IMR-90 (cell line): ENCODE results near the gene RASGRP2. TPM values are rescaled to one million over a fixed set of nuclear protein-coding genes. Genes with fewer than 3 reads are reported as not detected.

Source experiments
- ATAC-seq: fragments of 200-7000 bp; cut with Tn5 transposase; 2 replicates; pipeline ENCODE4 v1.9.1; 2020; ENCODE audit warnings: low read depth, mild to moderate bottlenecking, moderate library complexity
- BruUV-seq: library from RNA; stranded (reverse); fragments of 400-500 nt; replicated peaks from 2 replicates; lab custom pipeline; 2021; lab: Mats Ljungman, UMichigan
- CTCF ChIA-PET: fragments of 300-600 bp; formaldehyde crosslinking; extraction: SDS; loops from one replicate; lab custom pipeline; 2021; ENCODE audit warnings: antibody characterized with exemption; lab: Yijun Ruan, JAX
- POLR2A ChIA-PET: fragments of 300-600 bp; sonication (Branson Sonifier 250); formaldehyde crosslinking; loops from one replicate; lab custom pipeline; 2022; ENCODE audit warnings: antibody characterized with exemption; ENCODE audit not compliant: unreplicated experiment; lab: Charles Lee
- DNase-seq: peaks from one replicate; pipeline ENCODE4 v3.0.0; 2013
- H2AFZ ChIP-seq: replicated peaks from 2 replicates; pipeline ENCODE3; 2013; ENCODE audit warnings: low read length, mild to moderate bottlenecking; ENCODE audit not compliant: poor library complexity
- H2AK5ac ChIP-seq: 2 replicates; pipeline ENCODE4 v1.6.1; 2013; ENCODE audit warnings: low read depth, low read length, inconsistent platforms
- H2AK9ac ChIP-seq: replicated peaks from 2 replicates; pipeline ENCODE3; 2013; ENCODE audit warnings: mild to moderate bottlenecking, low read depth, low read length, moderate library complexity; ENCODE audit not compliant: poor library complexity
- H2BK120ac ChIP-seq: 2 replicates; pipeline ENCODE4 v1.6.1; 2013; ENCODE audit warnings: low read depth, low read length, inconsistent platforms
- H2BK15ac ChIP-seq: 3 replicates; pipeline ENCODE4 v1.6.1; 2013; ENCODE audit warnings: low read depth, low read length, inconsistent platforms
- H2BK20ac ChIP-seq: 2 replicates; pipeline ENCODE4 v1.6.1; 2013; ENCODE audit warnings: low read depth, mild to moderate bottlenecking, inconsistent platforms, low read length, moderate library complexity
- H2BK5ac ChIP-seq: 2 replicates; pipeline ENCODE4 v1.6.1; 2013; ENCODE audit warnings: mild to moderate bottlenecking, low read depth, low read length, inconsistent platforms; ENCODE audit not compliant: poor library complexity, severe bottlenecking
- H3K14ac ChIP-seq: replicated peaks from 2 replicates; pipeline ENCODE4 v1.6.1; 2013; ENCODE audit warnings: low read depth, low read length, inconsistent platforms
- H3K18ac ChIP-seq: 2 replicates; pipeline ENCODE4 v1.6.1; 2013; ENCODE audit warnings: low read depth, low read length, control low read depth
- H3K23ac ChIP-seq: 2 replicates; pipeline ENCODE4 v1.6.1; 2013; ENCODE audit warnings: low read depth, low read length, inconsistent platforms
- H3K27ac ChIP-seq: 2 replicates; pipeline ENCODE4 v1.5.1; 2013; ENCODE audit warnings: mild to moderate bottlenecking, control low read depth, low read length; ENCODE audit not compliant: insufficient read depth
- H3K27me3 ChIP-seq: 2 replicates; pipeline ENCODE4 v1.6.1; 2013; ENCODE audit warnings: low read length; ENCODE audit not compliant: control insufficient read depth, insufficient read depth
- H3K36me3 ChIP-seq: 2 replicates; pipeline ENCODE4 v1.6.1; 2013; ENCODE audit warnings: low read length, mixed read lengths; ENCODE audit not compliant: control insufficient read depth, insufficient read depth
- H3K4ac ChIP-seq: 2 replicates; pipeline ENCODE4 v1.6.1; 2013; ENCODE audit warnings: low read depth, low read length, inconsistent platforms
- H3K4me1 ChIP-seq: 2 replicates; pipeline ENCODE4 v1.6.1; 2013; ENCODE audit warnings: low read length, mixed read lengths; ENCODE audit not compliant: control insufficient read depth, insufficient read depth
- H3K4me2 ChIP-seq: 2 replicates; pipeline ENCODE4 v1.6.1; 2013; ENCODE audit warnings: low read depth, mild to moderate bottlenecking, control low read depth, low read length, moderate library complexity
- H3K4me3 ChIP-seq: 2 replicates; pipeline ENCODE4 v1.5.1; 2013; ENCODE audit warnings: low read depth, mild to moderate bottlenecking, control low read depth, low read length, moderate library complexity; ENCODE audit not compliant: insufficient read depth
- H3K56ac ChIP-seq: 2 replicates; pipeline ENCODE4 v1.6.1; 2013; ENCODE audit warnings: low read length, inconsistent platforms; ENCODE audit not compliant: insufficient read depth; ENCODE audit errors: extremely low read depth
- H3K79me1 ChIP-seq, 2 experiments: 2 replicates each; pipeline ENCODE4 v1.6.1; 2013; ENCODE audit warnings: low read length in 2 of 2, inconsistent platforms in 1 of 2, low read depth in 1 of 2
- H3K9ac ChIP-seq: 2 replicates; pipeline ENCODE4 v1.6.1; 2013; ENCODE audit warnings: low read depth, low read length, control low read depth
- H3K9me1 ChIP-seq: 2 replicates; pipeline ENCODE4 v1.6.1; 2013; ENCODE audit warnings: low read length, inconsistent platforms; ENCODE audit not compliant: insufficient read depth
- H3K9me3 ChIP-seq: 2 replicates; pipeline ENCODE4 v1.6.1; 2013; ENCODE audit warnings: low read length; ENCODE audit not compliant: control insufficient read depth, insufficient read depth
- H4K20me1 ChIP-seq: 2 replicates; pipeline ENCODE4 v1.6.1; 2013; ENCODE audit warnings: low read length, inconsistent platforms; ENCODE audit not compliant: insufficient read depth
- H4K5ac ChIP-seq: 2 replicates; pipeline ENCODE4 v1.6.1; 2013; ENCODE audit warnings: mild to moderate bottlenecking, low read depth, low read length, control low read depth
- H4K8ac ChIP-seq, 2 experiments: 2 replicates each; pipeline ENCODE4 v1.6.1; 2013; ENCODE audit warnings: low read depth in 2 of 2, low read length in 2 of 2, control low read depth in 1 of 2, inconsistent platforms in 1 of 2
- H4K91ac ChIP-seq: 2 replicates; pipeline ENCODE4 v1.6.1; 2013; ENCODE audit warnings: low read depth, low read length, inconsistent platforms; ENCODE audit not compliant: insufficient read depth
- BHLHE40 ChIP-seq: fragments of 150-350 bp; IDR thresholded peaks from 2 replicates; pipeline ENCODE4 v1.6.1; 2016; ENCODE audit warnings: mild to moderate bottlenecking, low read depth, low read length
- CEBPB ChIP-seq: IDR thresholded peaks from 2 replicates; pipeline ENCODE4 v1.6.1; 2012; ENCODE audit warnings: low read depth, low read length, improper control_type of control experiment
- CHD1 ChIP-seq: IDR thresholded peaks from 2 replicates; pipeline ENCODE4 v1.6.1; 2012; ENCODE audit warnings: low read depth, low read length, improper control_type of control experiment
- FOS ChIP-seq: fragments of 150-350 bp; IDR thresholded peaks from 2 replicates; pipeline ENCODE4 v1.6.1; 2016; ENCODE audit warnings: low read depth, low read length
- MAFK ChIP-seq: IDR thresholded peaks from 2 replicates; pipeline ENCODE4 v1.6.1; 2012; ENCODE audit warnings: low read depth, low read length, improper control_type of control experiment
- MAZ ChIP-seq: IDR thresholded peaks from 2 replicates; pipeline ENCODE4 v1.6.1; 2012; ENCODE audit warnings: low read depth, mild to moderate bottlenecking, low read length, improper control_type of control experiment, moderate library complexity, borderline replicate concordance
- MXI1 ChIP-seq: IDR thresholded peaks from 2 replicates; pipeline ENCODE4 v1.6.1; 2012; ENCODE audit warnings: low read depth, mild to moderate bottlenecking, low read length, moderate library complexity, borderline replicate concordance
- NFE2L2 ChIP-seq: fragments of 150-350 bp; IDR thresholded peaks from 2 replicates; pipeline ENCODE4 v1.6.1; 2016; ENCODE audit warnings: low read depth, mild to moderate bottlenecking, low read length
- POLR2A ChIP-seq: IDR thresholded peaks from 2 replicates; pipeline ENCODE4 v1.6.1; 2012; ENCODE audit warnings: mild to moderate bottlenecking, low read depth, low read length
- RAD21 ChIP-seq: IDR thresholded peaks from 2 replicates; pipeline ENCODE4 v1.6.1; 2012; ENCODE audit warnings: low read length, improper control_type of control experiment
- RCOR1 ChIP-seq: IDR thresholded peaks from 2 replicates; pipeline ENCODE4 v1.6.1; 2012; ENCODE audit warnings: mild to moderate bottlenecking, low read length, improper control_type of control experiment; ENCODE audit not compliant: insufficient replicate concordance
- RFX5 ChIP-seq: IDR thresholded peaks from 2 replicates; pipeline ENCODE4 v1.8.0; 2012; ENCODE audit warnings: low read depth, mild to moderate bottlenecking, low read length, moderate library complexity
- SMC3 ChIP-seq: fragments of 150-350 bp; IDR thresholded peaks from 2 replicates; pipeline ENCODE4 v1.6.1; 2016; ENCODE audit warnings: low read depth, mild to moderate bottlenecking, antibody characterized with exemption, low read length, moderate library complexity
- WGBS, 2 experiments: methylation state at CpG; one replicate each; pipeline versions ENCODE4 v1.1.5 to v1.1.7; 2013; ENCODE audit warnings: missing lambda C conversion rate in 2 of 2; ENCODE audit not compliant: insufficient read length in 1 of 2; ENCODE audit errors: extremely low coverage in 2 of 2; 5-methylcytosine and 5-hydroxymethylcytosine counted together
- dilution Hi-C: fragments of 300-500 bp; cut with HindIII; formaldehyde crosslinking; loops from one replicate; pipeline ENCODE4 v1.14.3; 2018; ENCODE audit warnings: low sequenced_read_pairs; ENCODE audit not compliant: unreplicated experiment
- in situ Hi-C: fragments of 300-500 bp; cut with MboI; formaldehyde crosslinking; loops from 3 replicates; pipeline ENCODE4 v1.14.3; 2019; ENCODE audit warnings: low sequenced_read_pairs, inconsistent platforms, mixed read lengths
- intact Hi-C: fragments of 100-400 bp; cut with micrococcal nuclease; formaldehyde crosslinking; loops from 2 replicates; pipeline ENCODE4 v1.10.0; 2022
- polyA plus RNA-seq, 3 experiments: library from polyadenylated mRNA; depleted of rRNA; stranded (reverse); fragments of >200 nt; gene quantifications; 2 replicates each; pipeline ENCODE4 v1.2.3, GENCODE V29; 2012; ENCODE audit warnings: low replicate concordance in 1 of 3
- total RNA-seq: library from RNA; depleted of rRNA; stranded (reverse); fragments of >200 nt; gene quantifications from 2 replicates; pipeline ENCODE4 v1.2.3, GENCODE V29; 2012
- TF ChIP-seq, protein P1 (sequence below): conservative IDR thresholded peaks from 2 replicates; pipeline ENCODE4 v1.5.1; 2012; ENCODE audit warnings: mild to moderate bottlenecking, low read depth, low read length, improper control_type of control experiment
- TF ChIP-seq, protein P2 (sequence below): fragments of 150-350 bp; IDR thresholded peaks from 2 replicates; pipeline ENCODE4 v1.6.1; 2016; ENCODE audit warnings: low read depth, mild to moderate bottlenecking, low read length, moderate library complexity, borderline replicate concordance
- TF ChIP-seq, protein P3 (sequence below): fragments of 150-350 bp; IDR thresholded peaks from 2 replicates; pipeline ENCODE4 v1.6.1; 2017; ENCODE audit warnings: mild to moderate bottlenecking, antibody characterized with exemption, low read length, low read depth

The RASGRP2 gene
- total and polyA plus RNA-seq, 2 of the 4 experiments (the other 2 are of a cell fraction) = 1.2 TPM; not detected in 1

DNA sequence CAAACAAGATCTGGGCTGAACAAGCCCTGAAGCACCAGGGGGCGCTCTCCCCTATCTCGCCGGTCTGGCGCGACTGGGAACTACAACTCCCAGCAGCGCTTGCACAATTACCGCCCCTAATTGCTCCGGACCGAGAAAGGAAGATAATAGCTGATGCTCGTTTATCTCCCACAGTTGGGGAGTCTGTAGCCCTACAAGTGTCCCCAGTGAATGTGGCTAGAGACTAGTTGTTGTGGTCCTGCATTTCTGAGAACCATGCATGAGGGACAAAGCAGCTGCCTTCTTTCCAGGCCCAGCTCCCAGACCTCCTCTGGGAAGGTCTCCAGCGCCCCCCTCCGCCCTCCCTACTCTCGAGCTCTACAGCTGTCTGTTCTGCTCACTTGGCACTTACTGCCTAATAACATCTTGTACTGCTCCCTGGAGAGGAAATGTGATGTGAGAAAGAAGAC, 55.4 kb downstream of the RASGRP2 start:
- ATAC-seq (peak; percentile 98), DNase-seq (peak; percentile 79)
- H3K9me3 ChIP-seq = no peaks in the 10 kb centered on the region
- H2AFZ ChIP-seq = peak overlapping the region; percentile 93
- no peaks in the 10 kb centered on the region for H4K20me1 ChIP-seq
- dilution Hi-C loops = no loop called here
- H3K14ac ChIP-seq = no peak overlapping the region; the same call in 1 of the 2 replicates
- no peak overlapping the region for H3K18ac ChIP-seq
- 0 out of 2 replicates have a peak overlapping the region, but pooled peaks have one; percentile 45 for H3K9ac ChIP-seq
- ChIA-PET CTCF (interaction anchor here (0.6 to 1.8 kb wide), 18 partner anchors 8 to 357 kb away, joined by 3 to 12 read pairs (median 4); partner anchors contain the start of gene BATF2), POLR2A (no interaction called here)
- BruUV-seq = no TSS peak
- H2AK9ac ChIP-seq = peak overlapping the region; percentile 39
- H2BK120ac ChIP-seq = peak overlapping the region; percentile 44; the same call in 1 of the 2 replicates
- H2BK20ac ChIP-seq = no peak overlapping the region
- H3K4me3 ChIP-seq = peak overlapping the region; percentile 59
- H3K79me1 ChIP-seq = no peaks in the 10 kb centered on the region
- peaks cover 63% of the 10 kb centered on the region for H3K27me3 ChIP-seq
- H3K4me2 ChIP-seq = peak overlapping the region; percentile 98
- H4K91ac ChIP-seq = no peak overlapping the region
- intact Hi-C loops = loop anchor here (1.0 to 2.0 kb wide), 3 partner anchors 35 to 135 kb away; partner anchors contain the start of gene NRXN2
- H4K8ac ChIP-seq = peak overlapping the region in 1 of 2 experiments; percentile 84; a peak in 1 of 4 replicates
- no peak overlapping the region for H2BK5ac ChIP-seq
- in situ Hi-C loops = no loop called here
- no peaks in the 10 kb centered on the region; the same call in 1 of the 2 replicates for H3K4me1 ChIP-seq
- TF ChIP-seq, protein P1, sequence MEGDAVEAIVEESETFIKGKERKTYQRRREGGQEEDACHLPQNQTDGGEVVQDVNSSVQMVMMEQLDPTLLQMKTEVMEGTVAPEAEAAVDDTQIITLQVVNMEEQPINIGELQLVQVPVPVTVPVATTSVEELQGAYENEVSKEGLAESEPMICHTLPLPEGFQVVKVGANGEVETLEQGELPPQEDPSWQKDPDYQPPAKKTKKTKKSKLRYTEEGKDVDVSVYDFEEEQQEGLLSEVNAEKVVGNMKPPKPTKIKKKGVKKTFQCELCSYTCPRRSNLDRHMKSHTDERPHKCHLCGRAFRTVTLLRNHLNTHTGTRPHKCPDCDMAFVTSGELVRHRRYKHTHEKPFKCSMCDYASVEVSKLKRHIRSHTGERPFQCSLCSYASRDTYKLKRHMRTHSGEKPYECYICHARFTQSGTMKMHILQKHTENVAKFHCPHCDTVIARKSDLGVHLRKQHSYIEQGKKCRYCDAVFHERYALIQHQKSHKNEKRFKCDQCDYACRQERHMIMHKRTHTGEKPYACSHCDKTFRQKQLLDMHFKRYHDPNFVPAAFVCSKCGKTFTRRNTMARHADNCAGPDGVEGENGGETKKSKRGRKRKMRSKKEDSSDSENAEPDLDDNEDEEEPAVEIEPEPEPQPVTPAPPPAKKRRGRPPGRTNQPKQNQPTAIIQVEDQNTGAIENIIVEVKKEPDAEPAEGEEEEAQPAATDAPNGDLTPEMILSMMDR = peak; percentile 92
- TF ChIP-seq CHD1 (no peak), MAFK (no peak), RFX5 (no peak), POLR2A (no peak), RCOR1 (no peak), CEBPB (peak; percentile 94), MAZ (0 out of 2 replicates have a peak, but pooled peaks have one; percentile 47), MXI1 (no peak), NFE2L2 (no peak), FOS (no peak), SMC3 (peak; percentile 66), RAD21 (peak; percentile 68), BHLHE40 (no peak)
- TF ChIP-seq, protein P2, sequence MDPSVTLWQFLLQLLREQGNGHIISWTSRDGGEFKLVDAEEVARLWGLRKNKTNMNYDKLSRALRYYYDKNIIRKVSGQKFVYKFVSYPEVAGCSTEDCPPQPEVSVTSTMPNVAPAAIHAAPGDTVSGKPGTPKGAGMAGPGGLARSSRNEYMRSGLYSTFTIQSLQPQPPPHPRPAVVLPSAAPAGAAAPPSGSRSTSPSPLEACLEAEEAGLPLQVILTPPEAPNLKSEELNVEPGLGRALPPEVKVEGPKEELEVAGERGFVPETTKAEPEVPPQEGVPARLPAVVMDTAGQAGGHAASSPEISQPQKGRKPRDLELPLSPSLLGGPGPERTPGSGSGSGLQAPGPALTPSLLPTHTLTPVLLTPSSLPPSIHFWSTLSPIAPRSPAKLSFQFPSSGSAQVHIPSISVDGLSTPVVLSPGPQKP = no peak
- TF ChIP-seq, protein P3, sequence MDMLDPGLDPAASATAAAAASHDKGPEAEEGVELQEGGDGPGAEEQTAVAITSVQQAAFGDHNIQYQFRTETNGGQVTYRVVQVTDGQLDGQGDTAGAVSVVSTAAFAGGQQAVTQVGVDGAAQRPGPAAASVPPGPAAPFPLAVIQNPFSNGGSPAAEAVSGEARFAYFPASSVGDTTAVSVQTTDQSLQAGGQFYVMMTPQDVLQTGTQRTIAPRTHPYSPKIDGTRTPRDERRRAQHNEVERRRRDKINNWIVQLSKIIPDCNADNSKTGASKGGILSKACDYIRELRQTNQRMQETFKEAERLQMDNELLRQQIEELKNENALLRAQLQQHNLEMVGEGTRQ = no peak
- no peaks in the 10 kb centered on the region for H3K36me3 ChIP-seq
- H2BK15ac ChIP-seq = no peak overlapping the region
- 0 out of 2 replicates have a peak overlapping the region, but pooled peaks have one; percentile 5 for H3K4ac ChIP-seq
- WGBS, 2 experiments = no CpG with 5 or more reads among the region's 13 CpGs
- H2AK5ac ChIP-seq = no peak overlapping the region
- H3K9me1 ChIP-seq = no peaks in the 10 kb centered on the region
- no peak overlapping the region for H4K5ac ChIP-seq
- no peak overlapping the region for H3K56ac ChIP-seq
- no peak overlapping the region for H3K27ac ChIP-seq
- no peak overlapping the region for H3K23ac ChIP-seq
